Stimulated activated CD8-positive, alpha-beta memory T cell treated with anti-CD3 and anti-CD28 coated beads, Interleukin-12 subunit alpha, Interleukin-12 subunit beta, amount 100 ng/mL, for 4 hours (primary cell): ENCODE results near the gene BACH2.

Source experiments
- DNase-seq: peaks from one replicate; pipeline ENCODE4 v3.0.0-alpha.2; 2020; ENCODE audit warnings: low read depth

Gene BACH2

GRCh38 chr6:90095788-90096187 is 200.9 kb downstream of the BACH2 start:
- DNase-seq: no peak

- DNase-seq: no peak
Measured at GRCh38 chr6:90095145-90095544, 201.5 kb downstream of the BACH2 start.

GRCh38 chr6:90093558-90094073 is 203.0 kb downstream of the BACH2 start:
- DNase-seq: no peak

GRCh38 chr6:90090866-90091265 is 205.8 kb downstream of the BACH2 start:
- DNase-seq: no peak

- no peak for DNase-seq
Measured at GRCh38 chr6:90088009-90088408, 208.6 kb downstream of the BACH2 start.

GRCh38 chr6:90087106-90087833 is 209.4 kb downstream of the BACH2 start:
- no peak for DNase-seq

- no peak for DNase-seq
Measured at GRCh38 chr6:90086517-90086916, 210.1 kb downstream of the BACH2 start.

- DNase-seq: no peak
Measured at GRCh38 chr6:90083891-90084290, 212.8 kb downstream of the BACH2 start.

GRCh38 chr6:90082847-90083246 is 213.8 kb downstream of the BACH2 start:
- DNase-seq: no peak

- peak; percentile 53 for DNase-seq
Measured at GRCh38 chr6:90080876-90081481, 215.7 kb downstream of the BACH2 start.

GRCh38 chr6:90079560-90080490 is 216.8 kb downstream of the BACH2 start:
- peak; percentile 38 for DNase-seq

- DNase-seq: no peak
Measured at GRCh38 chr6:90078513-90079289, 217.9 kb downstream of the BACH2 start.

GRCh38 chr6:90076511-90077415 is 219.9 kb downstream of the BACH2 start:
- no peak for DNase-seq

GRCh38 chr6:90074161-90074850 is 222.3 kb downstream of the BACH2 start:
- DNase-seq: no peak

GRCh38 chr6:90072935-90073464 is 223.6 kb downstream of the BACH2 start:
- DNase-seq: no peak

GRCh38 chr6:90072501-90072900 is 224.1 kb downstream of the BACH2 start:
- no peak for DNase-seq

GRCh38 chr6:90068703-90069523 is 227.7 kb downstream of the BACH2 start:
- no peak for DNase-seq

- no peak for DNase-seq
Measured at GRCh38 chr6:90068264-90068663, 228.4 kb downstream of the BACH2 start.

- no peak for DNase-seq
Measured at GRCh38 chr6:90066697-90067096, 229.9 kb downstream of the BACH2 start.
